Activated naive CD8-positive, alpha-beta T cell treated with anti-CD3 and anti-CD28 coated beads, Interleukin-2, amount 50 U/mL, for 24 hours (primary cell): ENCODE measurements around the gene GJC1.

Experiments
- ATAC-seq: fragments of 150-1000 bp; cut with Tn5 transposase; one replicate; pipeline ENCODE4 v1.10.0; 2021
- DNase-seq: peaks from one replicate; pipeline ENCODE4 v3.0.0; 2021
- H3K27ac Mint-ChIP-seq: one replicate; pipeline ENCODE4 v1.8.0; 2021; ENCODE audit warnings: mild to moderate bottlenecking, mixed read lengths
- H3K27me3 Mint-ChIP-seq: one replicate; pipeline ENCODE4 v1.8.0; 2021; ENCODE audit warnings: mixed read lengths
- H3K36me3 Mint-ChIP-seq: one replicate; pipeline ENCODE4 v1.8.0; 2021; ENCODE audit warnings: low read depth, mixed read lengths
- H3K4me1 Mint-ChIP-seq: one replicate; pipeline ENCODE4 v1.8.0; 2021; ENCODE audit warnings: mixed read lengths
- H3K4me3 Mint-ChIP-seq: one replicate; pipeline ENCODE4 v1.8.0; 2021; ENCODE audit warnings: mild to moderate bottlenecking, moderate library complexity, mixed read lengths
- H3K9me3 Mint-ChIP-seq: one replicate; pipeline ENCODE4 v1.8.0; 2021; ENCODE audit warnings: mixed read lengths

The GJC1 gene

DNA sequence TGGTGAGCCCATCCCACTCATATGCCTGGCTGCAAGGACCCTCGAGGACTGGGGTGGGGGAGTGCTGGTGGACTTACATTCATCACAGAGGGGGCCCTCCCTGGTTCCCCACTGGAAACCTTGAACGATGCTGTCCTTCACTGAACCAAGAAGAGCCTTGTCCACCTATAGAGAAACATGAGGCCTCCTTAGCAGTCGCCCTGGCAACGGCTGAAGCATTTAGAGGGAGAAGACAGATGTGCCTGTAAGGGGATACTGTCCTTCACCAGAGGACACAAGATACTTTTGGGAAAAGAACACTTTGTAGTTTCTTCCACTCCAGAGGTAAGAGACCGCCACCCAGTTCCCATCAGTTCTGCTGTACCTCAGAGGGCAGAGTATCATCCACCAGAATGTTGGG is 24.1 kb upstream of the GJC1 start:
- no peak overlapping the region for H3K27ac Mint-ChIP-seq
- H3K9me3 Mint-ChIP-seq = no peaks in the 10 kb centered on the region
- no peak overlapping the region for H3K4me3 Mint-ChIP-seq
- no peaks in the 10 kb centered on the region for H3K4me1 Mint-ChIP-seq
- H3K27me3 Mint-ChIP-seq = no peaks in the 10 kb centered on the region
- ATAC-seq = no peak
- no peak for DNase-seq
- peaks cover 62% of the 10 kb centered on the region for H3K36me3 Mint-ChIP-seq

DNA sequence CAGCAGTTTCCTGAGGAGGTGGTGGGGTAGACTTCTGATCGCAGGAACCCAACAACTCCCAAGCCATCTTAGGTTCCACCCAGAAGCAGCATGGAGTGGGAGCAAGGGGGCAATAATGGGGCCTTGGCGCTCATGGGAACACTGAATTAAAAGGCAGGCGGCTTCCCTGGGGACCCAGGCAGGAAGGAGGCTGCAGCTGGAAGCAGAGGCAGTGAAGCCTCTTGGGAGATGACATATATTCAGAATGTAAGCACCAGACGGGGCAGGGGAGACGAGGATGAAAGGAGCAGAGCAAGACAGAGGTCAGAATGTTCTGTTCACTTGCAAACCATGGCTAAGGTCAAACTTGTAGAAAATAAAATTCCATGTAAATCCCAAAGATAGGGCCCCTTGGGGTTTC is 20.5 kb upstream of the GJC1 start:
- peaks cover 40% of the 10 kb centered on the region for H3K36me3 Mint-ChIP-seq
- H3K27ac Mint-ChIP-seq = no peak overlapping the region
- no peaks in the 10 kb centered on the region for H3K27me3 Mint-ChIP-seq
- no peaks in the 10 kb centered on the region for H3K9me3 Mint-ChIP-seq
- no peak overlapping the region for H3K4me3 Mint-ChIP-seq
- ATAC-seq (no peak), DNase-seq (no peak)
- H3K4me1 Mint-ChIP-seq = no peaks in the 10 kb centered on the region

DNA sequence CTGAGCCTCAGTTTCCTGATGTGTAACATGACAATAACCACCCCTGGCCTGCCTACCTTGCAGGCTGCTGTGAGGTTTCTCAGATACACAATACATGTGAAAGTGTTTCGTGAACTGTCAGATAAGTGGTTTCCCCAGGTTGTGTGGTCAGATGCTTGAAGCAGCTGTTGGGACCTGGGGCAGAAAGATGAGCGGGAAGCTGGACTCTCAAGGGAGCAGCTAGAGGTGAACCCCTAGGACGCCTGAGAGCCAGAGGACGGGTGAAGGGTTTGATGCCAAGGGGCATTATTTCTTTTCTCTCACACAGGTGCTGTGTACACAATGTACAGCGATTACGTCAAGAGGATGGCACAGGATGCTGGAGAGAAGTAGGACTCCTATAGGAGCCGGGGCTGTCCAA is 19.9 kb upstream of the GJC1 start:
- no peak overlapping the region for H3K27ac Mint-ChIP-seq
- peaks cover 37% of the 10 kb centered on the region for H3K36me3 Mint-ChIP-seq
- no peak for ATAC-seq
- H3K9me3 Mint-ChIP-seq = no peaks in the 10 kb centered on the region
- H3K4me1 Mint-ChIP-seq = no peaks in the 10 kb centered on the region
- no peaks in the 10 kb centered on the region for H3K27me3 Mint-ChIP-seq
- H3K4me3 Mint-ChIP-seq = no peak overlapping the region
- DNase-seq = no peak

DNA sequence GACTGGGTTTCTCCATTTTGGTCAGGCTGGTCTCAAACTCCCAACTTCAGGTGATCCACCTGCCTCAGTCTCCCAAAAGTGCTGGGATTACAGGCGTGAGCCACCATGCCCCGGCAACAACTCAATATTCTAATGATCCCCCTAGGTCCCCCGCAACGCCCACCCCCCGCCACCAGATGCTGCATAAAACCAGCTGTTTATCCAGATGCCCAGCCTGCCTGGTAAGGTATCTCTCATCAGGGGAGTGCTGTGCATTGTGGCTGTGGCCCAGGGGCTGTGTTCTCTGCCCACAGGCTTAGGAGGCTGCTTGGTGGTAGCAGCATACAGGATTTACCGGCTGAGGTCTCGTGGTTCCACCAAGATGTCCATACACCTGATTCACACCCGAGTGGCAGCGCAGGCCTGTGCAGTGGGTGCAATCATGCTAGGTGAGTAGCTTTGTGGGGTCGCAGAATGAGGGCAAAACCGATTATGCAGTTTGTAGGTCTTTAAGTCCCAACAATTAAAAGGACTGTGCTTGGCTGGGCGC is 18.9 kb upstream of the GJC1 start:
- Mint-ChIP-seq H3K27me3 (no peaks in the 10 kb centered on the region), H3K4me1 (no peaks in the 10 kb centered on the region), H3K9me3 (no peaks in the 10 kb centered on the region), H3K36me3 (peaks cover 29% of the 10 kb centered on the region), H3K27ac (no peak overlapping the region), H3K4me3 (no peak overlapping the region)
- DNase-seq (no peak), ATAC-seq (peak; percentile 11)

DNA sequence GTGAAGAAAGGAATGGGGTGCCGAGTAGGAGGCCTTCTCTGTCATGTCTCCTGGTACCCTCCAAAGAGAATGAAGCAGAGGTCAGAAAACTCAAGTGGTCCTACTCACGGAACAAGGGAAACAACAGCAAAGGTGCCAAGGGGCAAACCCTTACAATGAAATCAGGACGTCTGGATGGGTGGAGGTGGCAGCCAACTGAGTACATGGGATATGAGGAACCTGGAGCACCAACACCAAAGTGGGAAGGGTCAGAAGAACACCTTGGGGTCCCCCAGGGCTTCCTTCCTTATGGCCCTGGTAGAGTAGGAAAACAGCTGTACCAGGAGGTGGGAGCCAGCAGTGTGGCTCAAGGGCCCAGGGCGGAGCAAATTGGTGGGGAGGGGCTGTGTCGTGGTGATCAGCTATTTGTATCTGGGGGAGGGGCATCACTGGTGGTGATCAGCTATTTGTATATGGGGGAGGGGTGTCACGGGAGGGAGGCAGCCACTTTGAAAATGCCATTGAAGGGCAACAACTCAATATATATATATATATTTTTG is 18.2 kb upstream of the GJC1 start:
- Mint-ChIP-seq H3K27me3 (no peaks in the 10 kb centered on the region), H3K9me3 (no peaks in the 10 kb centered on the region), H3K36me3 (peaks cover 23% of the 10 kb centered on the region), H3K27ac (no peak overlapping the region), H3K4me1 (no peaks in the 10 kb centered on the region), H3K4me3 (no peak overlapping the region)
- no peak for DNase-seq
- ATAC-seq = no peak

DNA sequence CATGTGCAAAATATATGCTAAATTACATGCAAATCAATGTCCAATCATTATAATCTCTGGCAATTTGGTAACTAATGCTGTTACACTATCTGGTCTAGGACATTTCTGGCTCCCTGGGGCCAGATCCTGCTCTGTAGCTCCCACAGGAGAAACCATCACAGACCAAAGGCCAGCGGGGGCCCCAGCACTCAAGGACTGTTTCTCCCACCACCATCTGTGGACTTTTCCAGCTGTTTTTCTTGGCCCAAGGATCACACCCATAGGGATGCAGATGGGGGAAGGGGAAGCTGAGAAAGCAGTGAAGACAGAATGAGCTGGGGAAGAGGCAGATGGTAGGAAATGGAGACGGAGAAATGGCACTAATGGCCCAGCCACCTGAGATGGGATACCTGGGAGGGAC is 17.5 kb upstream of the GJC1 start, which contains the start of gene HIGD1B:
Gene HIGD1B, plus strand, starts transcription at position 298 of the 400 bp plus-strand sequence. CDS start 270 bp downstream, outside the sequence.
- no peaks in the 10 kb centered on the region for H3K27me3 Mint-ChIP-seq
- ATAC-seq (no peak), DNase-seq (no peak)
- no peaks in the 10 kb centered on the region for H3K9me3 Mint-ChIP-seq
- no peaks in the 10 kb centered on the region for H3K4me1 Mint-ChIP-seq
- H3K4me3 Mint-ChIP-seq = no peak within 1 kb of the TSS
- no peak within 1 kb of the TSS for H3K27ac Mint-ChIP-seq
- peaks cover 22% of the 10 kb centered on the region for H3K36me3 Mint-ChIP-seq

DNA sequence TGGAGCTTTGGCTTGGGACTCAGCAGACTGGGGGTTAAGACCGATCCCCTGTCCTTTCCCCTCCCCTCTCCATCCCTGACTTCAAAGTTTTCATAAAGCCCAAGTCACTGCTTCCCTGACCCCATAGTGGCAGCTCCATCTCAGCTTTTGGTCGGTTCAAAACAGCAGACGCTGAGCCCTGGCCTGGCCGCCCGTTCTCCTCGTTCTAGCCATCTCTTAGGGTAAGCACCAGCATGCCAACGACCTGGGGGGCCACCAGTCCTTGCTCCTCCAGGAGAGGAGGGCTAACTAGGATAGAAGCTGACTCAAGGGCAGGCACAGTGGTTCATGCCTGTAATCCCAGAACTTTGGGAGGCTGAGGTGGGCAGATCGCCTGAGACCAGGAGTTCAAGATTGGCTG is 16.1 kb upstream of the GJC1 start:
- Mint-ChIP-seq H3K4me3 (no peak overlapping the region), H3K27me3 (no peaks in the 10 kb centered on the region), H3K36me3 (peaks cover 13% of the 10 kb centered on the region), H3K4me1 (peaks cover 5% of the 10 kb centered on the region), H3K9me3 (no peaks in the 10 kb centered on the region), H3K27ac (no peak overlapping the region)
- ATAC-seq = no peak
- DNase-seq = no peak

DNA sequence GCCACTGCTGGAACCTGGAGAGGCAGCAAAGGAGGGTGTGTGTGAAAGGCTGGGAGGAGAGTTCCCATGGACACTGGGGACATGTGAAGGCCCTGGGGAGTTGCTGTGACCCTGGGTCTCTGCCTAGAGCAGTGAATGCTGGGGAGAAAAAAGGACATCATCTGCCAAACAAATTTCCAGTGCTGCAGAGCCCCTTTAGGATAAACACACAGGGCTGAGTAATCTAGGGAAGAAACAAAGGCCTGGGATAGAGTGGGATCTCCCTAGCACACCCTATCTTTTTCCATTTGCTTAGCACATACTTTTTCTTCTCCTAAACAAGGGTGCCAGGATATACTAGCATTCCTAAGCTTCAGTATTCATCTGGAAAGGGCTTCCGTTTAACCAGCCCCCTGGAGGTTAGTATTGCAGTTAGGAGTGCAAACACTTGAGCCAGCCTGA is 14.3 kb upstream of the GJC1 start:
- ATAC-seq = no peak
- no peaks in the 10 kb centered on the region for H3K9me3 Mint-ChIP-seq
- no peak for DNase-seq
- no peak overlapping the region for H3K4me3 Mint-ChIP-seq
- H3K27ac Mint-ChIP-seq = no peak overlapping the region
- no peaks in the 10 kb centered on the region for H3K27me3 Mint-ChIP-seq
- no peaks in the 10 kb centered on the region for H3K36me3 Mint-ChIP-seq
- H3K4me1 Mint-ChIP-seq = peaks cover 14% of the 10 kb centered on the region

DNA sequence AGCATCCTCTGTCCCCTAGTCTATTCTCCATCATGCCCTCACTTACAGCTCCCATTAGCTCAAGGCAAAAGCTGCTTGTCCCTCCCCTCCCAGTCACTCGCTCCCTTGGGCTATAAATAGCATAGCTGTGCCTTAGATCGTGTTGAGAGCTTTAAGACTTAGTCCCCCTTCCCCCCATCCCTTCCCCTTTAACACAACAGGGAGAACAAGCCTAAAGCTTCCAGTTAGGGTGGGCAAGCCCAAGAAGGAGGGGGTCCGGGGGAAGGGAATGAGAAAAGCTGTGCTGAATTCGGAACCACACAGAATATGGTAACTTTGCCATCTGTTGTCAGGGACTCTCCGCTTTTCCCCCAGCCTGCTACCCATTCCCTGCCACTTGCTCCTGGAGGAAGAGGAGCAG is 12.7 kb upstream of the GJC1 start:
- Mint-ChIP-seq H3K27me3 (no peaks in the 10 kb centered on the region), H3K36me3 (no peaks in the 10 kb centered on the region), H3K27ac (no peak overlapping the region), H3K4me3 (no peak overlapping the region), H3K4me1 (peaks cover 14% of the 10 kb centered on the region), H3K9me3 (no peaks in the 10 kb centered on the region)
- DNase-seq = no peak
- no peak for ATAC-seq

DNA sequence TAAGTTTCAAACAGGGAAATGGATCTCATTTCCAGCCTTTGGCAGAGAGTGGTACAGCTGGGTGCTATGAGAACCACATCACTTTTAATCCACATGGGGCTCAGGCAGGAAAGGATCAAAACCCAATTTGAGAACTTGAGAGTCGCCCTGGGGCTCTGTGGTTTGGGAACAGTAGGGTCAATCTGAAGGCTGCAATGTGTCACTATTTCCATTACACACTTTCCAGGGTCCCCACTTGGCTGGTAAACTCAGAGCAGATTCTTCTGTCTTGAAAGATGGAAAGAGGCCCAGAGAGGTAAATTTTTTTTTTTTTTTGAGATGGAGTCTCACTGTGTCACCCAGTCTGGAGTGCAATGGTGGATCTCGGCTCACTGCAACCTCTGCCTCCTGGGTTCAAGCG is 10.8 kb upstream of the GJC1 start:
- peak overlapping the region; percentile 69 for H3K27ac Mint-ChIP-seq
- ATAC-seq = peak; percentile 52
- no peaks in the 10 kb centered on the region for H3K36me3 Mint-ChIP-seq

DNA sequence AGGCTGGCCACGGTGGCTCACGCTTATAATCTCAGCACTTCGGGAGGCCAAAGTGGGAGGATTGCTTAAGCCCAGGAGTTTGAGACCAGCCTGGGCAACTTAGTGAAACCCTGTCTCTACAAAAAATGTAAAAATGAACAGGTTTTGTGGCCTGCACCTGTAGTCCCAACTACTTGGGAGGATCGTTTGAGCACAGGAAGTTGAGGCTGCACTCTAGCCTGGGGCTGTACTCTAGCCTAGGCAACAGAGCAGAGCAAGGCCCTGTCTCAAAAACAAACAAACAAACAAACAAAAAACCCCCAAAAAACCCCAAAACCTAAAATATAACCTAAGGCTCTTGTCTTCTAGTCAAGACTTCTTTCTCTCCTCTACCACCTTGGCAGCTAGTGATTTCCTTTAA is 10.2 kb upstream of the GJC1 start:
- no peaks in the 10 kb centered on the region for H3K9me3 Mint-ChIP-seq
- no peak overlapping the region for H3K4me3 Mint-ChIP-seq
- H3K4me1 Mint-ChIP-seq = peaks cover 14% of the 10 kb centered on the region
- DNase-seq = no peak
- H3K36me3 Mint-ChIP-seq = no peaks in the 10 kb centered on the region
- ATAC-seq = no peak
- H3K27ac Mint-ChIP-seq = no peak overlapping the region
- H3K27me3 Mint-ChIP-seq = peaks cover 3% of the 10 kb centered on the region

More for the DNA sequence above, 10.8 kb upstream of the GJC1 start:
- H3K9me3 Mint-ChIP-seq = no peaks in the 10 kb centered on the region
- peaks cover 2% of the 10 kb centered on the region for H3K27me3 Mint-ChIP-seq
- peak; percentile 23 for DNase-seq
- H3K4me1 Mint-ChIP-seq = peaks cover 14% of the 10 kb centered on the region
- peak overlapping the region; percentile 11 for H3K4me3 Mint-ChIP-seq

DNA sequence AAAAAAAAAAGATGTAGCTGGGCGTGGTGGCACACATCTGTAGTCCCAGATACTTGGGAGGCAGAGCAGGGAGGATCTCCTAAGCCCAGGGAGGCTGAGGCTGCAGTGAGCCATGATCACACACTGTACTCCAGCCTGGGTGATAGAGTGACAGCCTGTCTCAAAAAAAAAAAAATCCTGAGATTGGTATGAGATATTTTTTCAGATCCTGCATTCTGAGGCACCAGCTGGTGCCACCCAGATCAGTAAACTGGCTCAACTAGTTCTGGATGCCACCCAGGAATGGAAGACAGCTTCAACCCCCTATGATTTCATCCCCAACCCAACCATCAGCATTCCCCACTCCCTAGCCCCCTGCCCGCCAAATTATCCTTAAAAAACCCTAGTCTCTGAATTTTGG is 7.1 kb upstream of the GJC1 start:
- Mint-ChIP-seq H3K4me1 (peaks cover 14% of the 10 kb centered on the region), H3K4me3 (no peak overlapping the region), H3K36me3 (no peaks in the 10 kb centered on the region), H3K9me3 (no peaks in the 10 kb centered on the region), H3K27ac (no peak overlapping the region), H3K27me3 (peaks cover 20% of the 10 kb centered on the region)
- ATAC-seq (no peak), DNase-seq (no peak)

DNA sequence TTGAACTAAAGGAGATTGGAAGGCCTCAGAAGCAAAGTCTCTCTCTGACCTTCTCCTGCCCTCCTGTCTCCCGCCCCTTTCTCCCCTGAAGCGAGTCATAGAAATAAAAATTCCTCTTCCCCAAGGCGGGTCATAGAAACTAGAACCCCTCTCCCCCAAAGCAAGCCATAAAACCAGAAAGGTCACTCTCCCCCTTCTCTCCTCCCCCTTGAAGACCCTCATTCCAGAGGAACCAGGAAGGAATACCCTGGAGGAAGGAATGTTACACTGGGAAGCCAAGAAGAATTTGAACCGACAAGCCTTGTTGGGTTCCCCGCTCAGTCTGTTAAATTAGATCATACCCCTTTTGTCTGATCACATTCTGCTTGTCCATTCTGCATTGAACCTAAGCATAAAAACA is 2.7 kb upstream of the GJC1 start:
- DNase-seq (no peak), ATAC-seq (no peak)
- no peaks in the 10 kb centered on the region for H3K36me3 Mint-ChIP-seq
- H3K27ac Mint-ChIP-seq = no peak overlapping the region
- peaks cover 15% of the 10 kb centered on the region for H3K4me1 Mint-ChIP-seq
- H3K4me3 Mint-ChIP-seq = no peak overlapping the region
- peaks cover 51% of the 10 kb centered on the region for H3K27me3 Mint-ChIP-seq
- H3K9me3 Mint-ChIP-seq = no peaks in the 10 kb centered on the region

DNA sequence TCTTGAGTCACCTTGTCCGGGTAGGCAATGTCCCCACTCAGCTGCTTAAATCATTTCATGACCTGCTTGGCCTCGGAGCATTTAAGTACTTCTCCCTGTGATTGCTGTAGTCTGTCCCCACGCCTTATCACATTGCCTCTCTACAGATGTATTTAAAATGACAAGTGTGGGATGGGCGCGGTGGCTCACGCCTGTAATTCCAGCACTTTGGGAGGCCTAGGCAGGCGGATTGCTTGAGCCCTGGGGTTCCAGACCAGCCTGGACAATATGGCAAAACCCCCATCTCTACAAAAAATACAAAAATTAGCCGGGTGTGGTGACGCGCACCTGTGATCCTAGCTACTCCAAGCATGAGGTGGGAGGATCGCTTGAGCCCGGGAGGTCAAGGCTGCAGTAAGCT is 1.3 kb upstream of the GJC1 start:
- DNase-seq (no peak), ATAC-seq (no peak)
- Mint-ChIP-seq H3K27me3 (peaks cover 63% of the 10 kb centered on the region), H3K27ac (no peak overlapping the region), H3K9me3 (no peaks in the 10 kb centered on the region), H3K36me3 (no peaks in the 10 kb centered on the region), H3K4me1 (peaks cover 15% of the 10 kb centered on the region), H3K4me3 (peak overlapping the region; percentile 14)

DNA sequence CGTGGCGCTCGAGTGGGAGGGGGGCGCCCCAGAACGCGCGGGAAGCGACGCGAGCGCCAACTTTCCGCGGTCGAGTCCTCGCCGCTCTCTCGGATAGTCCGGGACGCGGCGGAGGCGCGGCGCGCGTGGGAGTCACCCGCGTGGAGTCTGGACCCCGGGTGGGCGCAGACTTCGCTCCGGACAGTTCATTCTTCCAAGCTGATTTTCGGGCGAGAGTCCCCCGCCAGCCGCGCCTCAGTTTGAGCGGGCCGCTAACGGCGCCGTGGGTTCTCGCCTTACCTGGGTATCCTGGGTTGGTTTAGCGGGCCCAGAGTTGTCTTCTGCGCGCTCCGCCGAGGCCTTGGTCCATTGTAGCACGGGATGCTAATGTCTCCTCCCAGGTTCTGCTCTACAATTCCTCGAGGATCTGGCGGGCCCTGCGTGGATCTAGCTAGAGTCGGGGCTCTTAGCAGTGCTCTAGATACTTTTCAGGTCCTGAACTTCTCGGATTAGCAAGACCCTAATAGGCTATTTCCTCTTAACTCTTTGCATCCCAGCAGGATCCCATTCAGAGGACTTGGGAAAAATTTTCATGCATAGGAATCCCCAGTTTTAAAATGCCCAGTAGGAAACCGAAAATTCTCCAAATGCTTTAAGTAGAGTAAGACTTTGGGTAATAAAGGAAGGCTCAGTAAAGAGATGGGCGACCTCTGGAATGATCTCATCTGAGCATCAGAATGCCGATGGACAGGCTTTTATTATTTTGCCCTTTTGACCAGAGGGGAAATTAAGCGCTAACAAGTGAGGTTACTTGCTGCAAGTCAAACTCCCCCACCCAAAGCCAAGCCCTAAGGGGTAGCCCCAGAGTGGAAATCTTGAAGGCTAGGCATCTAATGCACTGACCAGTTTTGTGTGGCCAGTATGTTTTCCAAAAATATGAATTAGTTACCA is 537 bp upstream of the GJC1 start:
- H3K27ac Mint-ChIP-seq = peak overlapping the region; percentile 52
- H3K9me3 Mint-ChIP-seq = no peaks in the 10 kb centered on the region
- H3K36me3 Mint-ChIP-seq = no peaks in the 10 kb centered on the region
- DNase-seq (peak; percentile 38), ATAC-seq (peak; percentile 25)
- peaks cover 61% of the 10 kb centered on the region for H3K27me3 Mint-ChIP-seq
- peak overlapping the region; percentile 70 for H3K4me3 Mint-ChIP-seq
- H3K4me1 Mint-ChIP-seq = peaks cover 15% of the 10 kb centered on the region
